ENCODE data around the gene BCL11B.
A peak's percentile ranks its signal among the peaks of the same experiment; 100 is the strongest.

The BCL11B gene

DNA sequence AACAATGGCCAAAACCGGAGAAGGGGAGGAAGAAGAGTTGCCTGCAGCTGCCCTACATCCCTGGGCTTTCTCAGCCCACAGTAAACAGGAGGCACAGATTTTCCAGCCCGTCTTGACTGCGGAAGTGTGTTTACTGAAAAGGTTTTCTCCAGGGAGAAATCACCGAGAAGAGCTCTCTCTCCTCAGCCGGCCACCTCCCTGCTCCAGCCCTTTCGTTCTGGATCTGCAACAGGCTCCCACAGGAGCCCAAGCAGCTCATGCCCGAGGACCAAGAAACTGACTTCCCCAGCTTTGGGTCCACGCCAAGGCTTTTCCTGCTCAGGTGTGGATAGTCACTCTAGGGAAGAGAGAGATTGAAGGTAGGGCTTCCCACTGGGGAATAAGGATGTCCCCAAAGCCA is 61.7 kb downstream of the BCL11B start:
- no peak overlapping the region for H3K4me3 ChIP-seq (ENCODE audit: low read depth, low read length)
- DNase-seq (ENCODE audit: low read depth), result no peak

DNA sequence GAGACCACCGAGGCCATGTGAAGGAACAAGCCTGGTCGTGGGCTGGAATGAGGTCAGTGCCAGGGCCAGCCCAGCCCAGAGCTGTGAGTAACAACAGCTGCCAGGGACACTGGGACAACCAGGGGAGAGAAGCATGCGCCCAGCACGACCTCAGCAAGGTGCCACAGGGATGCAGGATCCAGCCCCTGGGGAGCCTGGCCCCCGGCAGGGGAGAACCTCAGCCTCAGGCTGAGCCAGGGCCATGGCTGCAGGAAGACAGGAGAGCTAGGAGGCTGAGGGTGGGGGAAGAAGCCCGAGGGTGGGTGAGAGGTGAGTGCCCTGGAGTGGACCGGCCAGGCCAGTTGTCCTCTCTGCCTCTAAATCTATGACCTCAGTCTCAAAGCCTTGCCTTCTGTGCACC is 62.6 kb downstream of the BCL11B start:
- DNase-seq (ENCODE audit: low read depth), result no peak
- no peak overlapping the region for H3K4me3 ChIP-seq (ENCODE audit: low read depth, low read length)

DNA sequence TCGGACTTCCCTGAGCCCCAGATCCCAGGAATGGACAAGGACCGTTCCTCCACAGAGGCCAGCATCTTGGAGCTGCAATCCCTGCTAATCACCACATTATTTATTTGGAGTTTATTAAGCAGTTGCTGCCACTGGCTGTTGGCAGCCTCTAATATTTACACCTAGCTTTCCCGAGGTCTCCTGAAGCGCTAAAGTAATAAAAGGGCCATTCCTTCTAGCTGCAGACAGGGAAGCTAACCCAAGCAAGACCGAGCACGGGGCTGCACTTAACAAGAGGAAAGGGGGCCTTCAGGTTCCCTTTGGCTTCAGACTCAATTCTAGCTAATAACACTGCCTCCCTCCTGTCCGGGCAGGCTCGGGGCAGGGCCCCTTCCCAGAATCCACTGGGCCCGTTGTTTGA is 63.7 kb downstream of the BCL11B start:
- DNase-seq (ENCODE audit: low read depth), result no peak
- no peak overlapping the region for H3K4me3 ChIP-seq (ENCODE audit: low read depth, low read length)

GRCh38 chr14:99207456-99207855 is 64.5 kb downstream of the BCL11B start:
- no peak overlapping the region for H3K4me3 ChIP-seq (ENCODE audit: low read depth, low read length)
- no peak for DNase-seq (ENCODE audit: low read depth)

DNA sequence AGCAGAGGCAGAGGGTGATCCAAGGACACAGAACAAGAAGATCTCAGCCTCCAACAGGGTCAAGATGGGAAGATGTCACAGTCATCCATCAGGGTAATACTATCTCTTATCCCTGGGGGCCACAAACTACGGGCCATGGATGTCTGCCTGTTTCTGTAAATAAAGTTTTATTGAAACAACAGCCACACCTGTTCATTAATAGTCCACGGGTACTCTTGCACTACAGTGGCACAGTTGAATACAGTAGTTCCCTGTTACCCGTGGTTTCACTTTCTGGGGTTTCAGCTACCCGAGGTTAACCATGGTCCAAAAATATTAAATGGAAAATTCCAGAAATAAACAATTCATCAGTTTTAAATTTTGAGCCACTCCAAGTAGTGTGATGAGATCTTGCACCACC is 65.9 kb downstream of the BCL11B start:
- DNase-seq (ENCODE audit: low read depth), result no peak

GRCh38 chr14:99205086-99205688 is 66.8 kb downstream of the BCL11B start:
- H3K4me3 ChIP-seq (ENCODE audit: low read depth, low read length), result no peak overlapping the region
- DNase-seq (ENCODE audit: low read depth), result no peak

More for the DNA sequence above, 65.9 kb downstream of the BCL11B start:
- no peak overlapping the region for H3K4me3 ChIP-seq (ENCODE audit: low read depth, low read length)

DNA sequence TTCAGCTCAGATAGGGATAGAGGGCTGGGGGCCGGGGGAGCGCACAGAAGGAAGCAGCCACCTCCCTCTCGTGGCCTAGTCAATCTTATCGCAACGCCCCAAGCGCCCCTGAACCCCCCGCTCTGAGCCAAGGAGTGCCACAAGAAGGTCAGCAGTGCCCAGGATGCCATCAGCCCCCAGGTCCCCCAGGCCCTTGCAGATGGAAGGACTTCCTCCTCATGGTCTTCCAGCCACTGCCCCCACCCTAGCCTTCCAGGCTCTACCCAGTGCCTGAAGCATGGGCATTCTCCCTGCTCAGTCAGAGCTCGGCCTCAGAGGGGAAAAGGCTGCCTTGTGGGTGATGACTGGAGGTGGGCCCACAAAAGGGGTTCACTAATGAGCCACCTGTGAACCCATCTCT is 68.2 kb downstream of the BCL11B start:
- H3K4me3 ChIP-seq (ENCODE audit: low read depth, low read length), result no peak overlapping the region
- no peak for DNase-seq (ENCODE audit: low read depth)

DNA sequence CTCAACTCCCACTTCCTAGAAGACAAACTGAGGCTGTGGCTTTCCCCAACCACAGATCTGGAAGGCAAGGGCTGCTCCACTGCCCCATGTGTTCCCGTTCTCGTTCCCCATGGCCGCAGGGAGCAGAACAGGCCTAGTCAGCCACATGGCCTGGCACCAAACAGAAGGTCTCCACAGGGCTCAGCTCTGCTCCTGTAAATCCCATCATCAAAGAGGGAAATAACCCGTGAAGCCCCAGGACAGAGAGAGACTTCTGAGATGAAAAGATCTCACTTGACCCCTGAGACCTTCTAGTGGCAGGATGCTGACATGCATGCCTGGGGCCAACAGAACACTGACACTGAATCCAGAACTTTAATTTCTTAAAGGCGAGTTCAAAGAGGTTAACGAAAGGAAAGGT is 68.9 kb downstream of the BCL11B start:
- no peak overlapping the region for H3K4me3 ChIP-seq (ENCODE audit: low read depth, low read length)

GRCh38 chr14:99202516-99202915 is 69.5 kb downstream of the BCL11B start:
- DNase-seq (ENCODE audit: low read depth), result no peak
- no peak overlapping the region for H3K4me3 ChIP-seq (ENCODE audit: low read depth, low read length)

More for the DNA sequence above, 68.9 kb downstream of the BCL11B start:
- DNase-seq (ENCODE audit: low read depth), result no peak

DNA sequence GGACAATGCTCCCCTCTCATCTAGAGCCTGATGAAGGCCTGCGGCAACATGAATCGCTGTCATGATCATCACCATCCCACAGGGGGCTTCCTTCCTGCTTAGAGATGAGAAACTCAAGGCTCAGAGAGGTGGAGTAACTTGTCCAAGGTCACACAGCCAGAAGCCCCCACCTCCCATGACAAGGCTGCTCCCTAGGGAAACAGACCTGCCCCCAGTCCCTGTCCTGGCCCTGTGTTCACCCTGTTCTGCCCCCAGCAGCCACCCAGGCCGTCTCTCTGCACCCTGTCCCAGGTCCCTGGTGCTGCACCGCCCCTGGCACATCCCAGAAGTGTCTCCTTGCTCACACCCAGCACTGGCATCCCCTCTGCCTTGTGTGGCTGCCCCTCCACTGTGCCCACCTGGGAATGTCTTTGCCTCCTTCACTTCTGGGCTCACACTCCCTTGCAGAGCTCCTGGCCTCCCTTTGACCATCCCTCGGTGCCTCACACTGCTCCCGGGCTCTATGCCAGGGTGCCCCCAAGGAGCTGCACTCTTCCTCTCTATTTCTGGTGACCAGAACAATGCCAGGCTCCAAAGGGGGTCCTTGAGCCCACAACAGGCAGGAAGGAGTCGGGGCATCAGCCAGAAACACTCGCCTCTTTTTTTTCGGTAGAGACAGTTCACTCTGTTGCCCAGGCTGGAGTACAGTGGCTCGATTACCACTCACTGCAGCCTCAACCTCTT is 70.5 kb downstream of the BCL11B start:
- H3K4me3 ChIP-seq (ENCODE audit: low read depth, low read length), result no peak overlapping the region
- DNase-seq (ENCODE audit: low read depth), result no peak

GRCh38 chr14:99200654-99201005 is 71.4 kb downstream of the BCL11B start:
- DNase-seq (ENCODE audit: low read depth), result no peak
- no peak overlapping the region for H3K4me3 ChIP-seq (ENCODE audit: low read depth, low read length)

- DNase-seq (ENCODE audit: low read depth), result no peak
These were observed 71.9 kb downstream of the BCL11B start for GRCh38 chr14:99199846-99200653.

GRCh38 chr14:99198746-99199502 is 73.1 kb downstream of the BCL11B start:
- no peak overlapping the region for H3K4me3 ChIP-seq (ENCODE audit: low read depth, low read length)
- no peak for DNase-seq (ENCODE audit: low read depth)

More at GRCh38 chr14:99199846-99200653, 71.9 kb downstream of the BCL11B start:
- no peak overlapping the region for H3K4me3 ChIP-seq (ENCODE audit: low read depth, low read length)

GRCh38 chr14:99196310-99196650 is 75.7 kb downstream of the BCL11B start:
- DNase-seq (ENCODE audit: low read depth), result no peak
- no peak overlapping the region for H3K4me3 ChIP-seq (ENCODE audit: low read depth, low read length)

DNA sequence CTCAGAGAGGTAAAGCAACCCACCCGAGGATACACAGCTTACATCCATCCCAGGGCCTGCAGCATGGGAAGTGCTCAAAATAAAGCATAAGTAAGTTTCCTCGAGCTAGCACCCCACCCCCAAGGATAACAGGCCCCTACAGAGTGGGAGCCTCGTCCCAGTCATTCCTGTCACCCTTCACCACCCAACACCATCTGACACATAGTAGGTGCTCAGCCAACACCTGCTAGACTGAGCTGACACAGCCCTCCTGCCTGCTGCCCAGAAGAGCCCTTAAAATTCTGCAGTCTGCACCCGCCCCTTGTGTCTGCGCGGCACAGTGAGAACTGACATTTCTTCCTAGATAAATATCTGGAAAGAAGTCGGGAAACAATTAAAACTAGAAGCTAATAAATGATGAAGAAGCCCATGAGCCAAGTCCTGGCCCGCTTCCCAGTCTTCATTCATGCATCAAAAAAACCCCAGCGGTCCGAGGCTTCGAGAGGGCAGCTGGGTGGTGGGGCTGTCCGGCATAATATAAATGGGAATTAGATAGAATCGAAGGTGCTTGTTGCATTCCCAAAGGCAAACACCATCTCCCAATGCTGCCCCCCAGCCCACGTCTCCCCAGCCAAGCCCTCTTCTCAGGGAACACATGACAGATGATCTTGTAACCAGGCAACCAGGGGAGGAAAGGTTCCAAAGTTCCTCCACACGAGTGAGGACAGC is 76.2 kb downstream of the BCL11B start:
- DNase-seq (ENCODE audit: low read depth), result no peak
- no peak overlapping the region for H3K4me3 ChIP-seq (ENCODE audit: low read depth, low read length)

DNA sequence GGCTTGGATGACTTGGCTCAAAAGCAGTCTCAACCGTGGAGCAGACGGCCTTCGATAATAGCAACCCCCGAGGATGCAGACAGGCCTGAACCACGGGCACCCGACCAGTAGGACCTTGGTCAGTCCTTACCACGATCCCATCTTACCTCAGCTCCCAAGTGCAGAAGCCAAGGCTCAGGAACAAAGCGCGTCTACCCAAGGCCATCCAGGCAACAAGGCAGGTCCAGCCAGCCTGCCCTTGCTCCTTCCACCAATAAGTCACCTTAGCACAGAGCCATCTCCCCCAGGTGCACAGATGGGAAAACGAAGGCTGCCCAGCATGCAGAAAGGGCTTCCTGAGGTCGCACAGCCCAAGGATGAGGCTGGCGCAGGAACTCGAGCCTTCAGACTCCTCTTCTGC is 77.3 kb downstream of the BCL11B start:
- DNase-seq (ENCODE audit: low read depth), result no peak
- H3K4me3 ChIP-seq (ENCODE audit: low read depth, low read length), result no peak overlapping the region

DNA sequence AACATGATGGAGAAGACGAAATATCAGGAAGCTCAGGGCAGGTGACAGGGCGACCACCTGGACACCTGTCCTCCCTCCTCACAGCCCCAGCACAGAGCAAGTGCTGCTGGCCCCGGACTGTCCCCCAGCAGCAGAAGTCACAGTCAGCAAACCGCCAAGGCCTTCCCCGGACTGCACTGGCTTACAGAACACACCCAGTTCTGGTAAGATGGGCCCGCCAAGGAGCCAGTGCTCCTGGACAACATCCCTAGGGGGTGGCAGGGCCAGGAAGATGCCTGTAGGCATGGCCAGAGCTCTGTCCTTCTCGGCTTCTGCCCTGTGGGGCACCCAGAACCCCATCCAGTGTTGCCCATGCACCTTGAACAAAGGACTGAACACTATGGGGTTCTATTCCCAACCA is 77.9 kb downstream of the BCL11B start:
- H3K4me3 ChIP-seq (ENCODE audit: low read depth, low read length), result no peak overlapping the region
- DNase-seq (ENCODE audit: low read depth), result no peak

DNA sequence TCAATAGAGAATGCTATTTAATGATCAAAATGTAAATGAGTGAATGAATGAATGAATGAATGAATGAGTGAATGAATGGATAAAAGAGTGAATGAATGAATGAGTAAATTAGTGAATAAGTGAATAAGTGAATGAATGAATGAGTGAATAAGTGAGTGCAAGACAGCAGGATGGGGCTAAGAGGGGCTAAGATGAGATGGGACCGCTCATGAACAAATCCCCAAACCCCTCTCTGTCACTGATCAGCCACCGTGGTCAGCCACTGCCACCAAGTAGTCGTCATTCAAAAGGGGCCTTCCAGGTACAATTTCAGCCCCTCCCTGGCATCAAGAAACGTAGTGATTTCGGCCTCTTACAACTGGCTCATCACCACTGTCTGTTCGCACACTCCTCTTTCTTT is 79.2 kb downstream of the BCL11B start:
- no peak overlapping the region for H3K4me3 ChIP-seq (ENCODE audit: low read depth, low read length)
- DNase-seq (ENCODE audit: low read depth), result no peak

DNA sequence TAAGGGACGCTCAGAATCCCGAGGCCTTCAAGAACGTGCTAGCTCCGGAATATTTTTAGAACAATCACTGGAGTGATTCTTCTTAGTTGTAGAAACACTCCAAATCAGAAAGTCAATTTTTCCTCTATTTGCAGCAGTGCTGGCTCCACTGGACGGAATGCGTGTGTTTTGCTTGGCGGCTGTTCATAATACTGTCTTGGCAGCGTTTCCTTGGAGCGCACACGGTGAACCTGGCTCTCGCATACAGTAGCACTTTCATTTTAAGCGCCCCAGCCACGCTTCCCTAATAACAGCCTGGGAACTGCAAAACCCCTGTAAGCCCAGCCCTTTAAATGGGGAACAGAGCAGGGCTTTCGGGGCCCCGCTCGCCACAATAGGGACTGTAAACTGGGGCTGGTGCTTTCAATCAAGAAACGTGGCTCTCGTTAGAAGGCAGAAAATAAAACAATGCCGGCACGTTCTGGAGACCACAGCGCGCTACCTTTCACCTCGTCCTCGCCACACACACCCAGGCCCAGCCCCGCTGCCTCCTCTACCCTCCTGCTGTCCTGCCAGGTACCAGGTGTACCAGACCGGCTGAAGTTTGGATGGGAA is 79.9 kb downstream of the BCL11B start:
- DNase-seq (ENCODE audit: low read depth), result peak; percentile 36
- peak overlapping the region; percentile 42 for H3K4me3 ChIP-seq (ENCODE audit: low read depth, low read length)

All from skeletal muscle cell (primary cell).